Measurements from ENCODE around the gene BMPR1A.
A peak's percentile ranks its signal among the peaks of the same experiment; 100 is the strongest.

Gene BMPR1A

GRCh38 chr10:86769991-86770390 is 13.6 kb downstream of the BMPR1A start:
- no peak for DNase-seq

- no peak for DNase-seq
Observed at GRCh38 chr10:86770412-86770960, 14.1 kb downstream of the BMPR1A start.

GRCh38 chr10:86773498-86773897 is 17.1 kb downstream of the BMPR1A start:
- no peak for DNase-seq

- DNase-seq: no peak
Observed at GRCh38 chr10:86775056-86775869, 18.8 kb downstream of the BMPR1A start.

GRCh38 chr10:86775870-86776180 is 19.4 kb downstream of the BMPR1A start:
- no peak for DNase-seq

GRCh38 chr10:86779220-86780017 is 23.0 kb downstream of the BMPR1A start:
- no peak for DNase-seq

GRCh38 chr10:86782701-86783418 is 26.4 kb downstream of the BMPR1A start:
- DNase-seq: no peak

GRCh38 chr10:86785037-86785436 is 28.6 kb downstream of the BMPR1A start:
- DNase-seq: no peak

- DNase-seq: no peak
Observed at GRCh38 chr10:86785968-86786367, 29.5 kb downstream of the BMPR1A start.

GRCh38 chr10:86786368-86786767 is 29.9 kb downstream of the BMPR1A start:
- peak; percentile 23 for DNase-seq

- DNase-seq: no peak
Observed at GRCh38 chr10:86790394-86790793, 34.0 kb downstream of the BMPR1A start.

GRCh38 chr10:86792461-86793167 is 36.2 kb downstream of the BMPR1A start:
- DNase-seq: no peak

- no peak for DNase-seq
Observed at GRCh38 chr10:86793696-86794095, 37.3 kb downstream of the BMPR1A start.

GRCh38 chr10:86795353-86795752 is 38.9 kb downstream of the BMPR1A start:
- no peak for DNase-seq

- DNase-seq: no peak
Observed at GRCh38 chr10:86798025-86798424, 41.6 kb downstream of the BMPR1A start.

GRCh38 chr10:86798611-86799010 is 42.2 kb downstream of the BMPR1A start:
- DNase-seq: no peak

- DNase-seq: no peak
Observed at GRCh38 chr10:86799188-86799845, 42.9 kb downstream of the BMPR1A start.

- no peak for DNase-seq
Observed at GRCh38 chr10:86801995-86802394, 45.6 kb downstream of the BMPR1A start.

- no peak for DNase-seq
Observed at GRCh38 chr10:86802473-86803108, 46.2 kb downstream of the BMPR1A start.

GRCh38 chr10:86803156-86803555 is 46.7 kb downstream of the BMPR1A start:
- no peak for DNase-seq

GRCh38 chr10:86804805-86805204 is 48.4 kb downstream of the BMPR1A start:
- DNase-seq: no peak

- DNase-seq: no peak
Observed at GRCh38 chr10:86813101-86813500, 56.7 kb downstream of the BMPR1A start.
